Kidney (tissue), 14 donors: ENCODE measurements around the gene SDC3. TPM values are rescaled to one million over a fixed set of nuclear protein-coding genes. Genes with fewer than 3 reads are reported as not detected.

Source experiments
- DNase-seq, 5 donors: peaks; one replicate each; pipeline ENCODE4 v3.0.0-alpha.2; 2013 to 2020
- FAIRE-seq: peaks from 2 replicates; lab custom pipeline; 2012; peaks lifted over from hg19 to GRCh38; lab: Jason Lieb, UNC
- H3K27ac ChIP-seq, 2 donors: one replicate each; pipeline ENCODE4 v1.7.0; 2013; ENCODE audit warnings: low read depth in 2 of 2, low read length in 2 of 2, inconsistent platforms in 1 of 2
- H3K27me3 ChIP-seq: one replicate; pipeline ENCODE4 v1.7.1; 2013; ENCODE audit warnings: low read length, inconsistent platforms; ENCODE audit not compliant: control insufficient read depth, insufficient read depth
- H3K36me3 ChIP-seq, 3 donors: one replicate each; pipeline versions ENCODE4 v1.7.0 to v1.7.1; 2013; ENCODE audit warnings: low read length in 3 of 3, control low read depth in 1 of 3, inconsistent platforms in 1 of 3; ENCODE audit not compliant: insufficient read depth in 3 of 3, control insufficient read depth in 2 of 3
- H3K4me1 ChIP-seq, 3 donors: one replicate each; pipeline versions ENCODE4 v1.7.0 to v1.7.1; 2013; ENCODE audit warnings: low read length in 3 of 3, inconsistent platforms in 1 of 3, low read depth in 1 of 3; ENCODE audit not compliant: control insufficient read depth in 2 of 3, insufficient read depth in 2 of 3
- H3K4me3 ChIP-seq, 3 donors: one replicate each; pipeline versions ENCODE4 v1.7.0 to v1.8.1; 2013; ENCODE audit warnings: low read length in 3 of 3, control low read depth in 1 of 3, inconsistent platforms in 1 of 3
- H3K9ac ChIP-seq, 3 donors: one replicate each; pipeline versions ENCODE4 v1.7.0 to v1.7.1; 2013; ENCODE audit warnings: low read length in 3 of 3, control low read depth in 1 of 3, inconsistent platforms in 1 of 3
- H3K9me3 ChIP-seq, 3 donors: one replicate each; pipeline versions ENCODE4 v1.7.0 to v1.7.1; 2013; ENCODE audit warnings: low read length in 3 of 3, control low read depth in 1 of 3, inconsistent platforms in 1 of 3; ENCODE audit not compliant: control insufficient read depth in 2 of 3, insufficient read depth in 1 of 3
- CTCF ChIP-seq: IDR thresholded peaks from 3 replicates; pipeline ENCODE4 v1.5.1; 2012; ENCODE audit warnings: mild to moderate bottlenecking, moderate library complexity, borderline replicate concordance; ENCODE audit not compliant: insufficient read depth; ENCODE audit errors: extremely low read depth
- intact Hi-C: fragments of 100-400 bp; cut with DNase I; formaldehyde crosslinking; loops from one replicate; pipeline ENCODE4 v1.11.1; 2022
- polyA plus RNA-seq: library from polyadenylated mRNA; stranded (reverse); fragments of 350-450 nt; fragmentation: Illumina TruSeq; extraction: RNeasy Lipid Tissue Mini Kit (QIAGEN cat#74804); gene quantifications from one replicate; pipeline ENCODE4 v1.2.3, GENCODE V29; 2014; ENCODE audit warnings: low read depth, low replicate concordance; ENCODE audit not compliant: insufficient read depth
- total RNA-seq: library from RNA; stranded (reverse); fragmentation: NEBNext Ultra II Directional; extraction: Animal tissue kit (Norgen Biotek cat#: 25700); gene quantifications from one replicate; pipeline ENCODE4 v1.2.1, GENCODE V29; 2021
- donor health status: control.
- donor health status: control.
- donor health status: control.
- donor health status: control.
- donor health status: control.
- donor health status: DM: yes; HTN: yes; CAD: no.
- donor health status: Normal renal cell carcinoma (clear cell type).

Gene SDC3
- total and polyA plus RNA-seq, 2 donors from 2014 or later, result 11.0 to 58.7 TPM

- DNase-seq, result no peak
- TF ChIP-seq CTCF, result no peak
- Histone ChIP-seq H3K27ac (peak overlapping the region; percentile 90 to 95), H3K4me3 (peak overlapping the region in 1 of 3 donors; percentile 57), H3K36me3 (no peaks in the 10 kb centered on the region), H3K9me3 (no peaks in the 10 kb centered on the region), H3K4me1 (peaks cover 0 to 12% (median 7%) of the 10 kb centered on the region in 3 donors), H3K9ac (peak overlapping the region in 2 of 3 donors; percentile 64 to 79), H3K27me3 (peaks cover 5% of the 10 kb centered on the region)
- FAIRE-seq, result no peak
- intact Hi-C loops, result no loop called here
Measured at GRCh38 chr1:30823627-30823968, 85.0 kb downstream of the SDC3 start.

GRCh38 chr1:30822966-30823581, 85.5 kb downstream of the SDC3 start:
- no peak for TF ChIP-seq CTCF
- peaks cover 0 to 12% (median 7%) of the 10 kb centered on the region in 3 donors for H3K4me1 ChIP-seq
- no peak for FAIRE-seq
- no peak for DNase-seq
- no peak overlapping the region for H3K27ac ChIP-seq
- peak overlapping the region in 1 of 3 donors; percentile 79 for H3K9ac ChIP-seq
- no peaks in the 10 kb centered on the region for H3K9me3 ChIP-seq
- H3K4me3 ChIP-seq, result no peak overlapping the region
- intact Hi-C loops, result no loop called here
- peaks cover 5% of the 10 kb centered on the region for H3K27me3 ChIP-seq
- no peaks in the 10 kb centered on the region for H3K36me3 ChIP-seq

- H3K9me3 ChIP-seq, result no peaks in the 10 kb centered on the region
- H3K4me1 ChIP-seq, result peaks cover 0 to 12% (median 7%) of the 10 kb centered on the region in 3 donors
- no peak for DNase-seq
- intact Hi-C loops, result no loop called here
- H3K9ac ChIP-seq, result no peak overlapping the region
- no peaks in the 10 kb centered on the region for H3K36me3 ChIP-seq
- no peak for TF ChIP-seq CTCF
- H3K4me3 ChIP-seq, result no peak overlapping the region
- peaks cover 5% of the 10 kb centered on the region for H3K27me3 ChIP-seq
- no peak for FAIRE-seq
- no peak overlapping the region for H3K27ac ChIP-seq
Measured at GRCh38 chr1:30822006-30822405, 86.6 kb downstream of the SDC3 start.

- H3K27ac ChIP-seq, result no peak overlapping the region
- peaks cover 2% of the 10 kb centered on the region for H3K27me3 ChIP-seq
- intact Hi-C loops, result no loop called here
- TF ChIP-seq CTCF, result no peak
- peaks cover 0 to 15% (median 7%) of the 10 kb centered on the region in 3 donors for H3K4me1 ChIP-seq
- no peaks in the 10 kb centered on the region for H3K9me3 ChIP-seq
- no peak for FAIRE-seq
- no peak overlapping the region for H3K4me3 ChIP-seq
- no peaks in the 10 kb centered on the region for H3K36me3 ChIP-seq
- DNase-seq, result no peak
- H3K9ac ChIP-seq, result no peak overlapping the region
Measured at GRCh38 chr1:30820299-30820698, 88.3 kb downstream of the SDC3 start.
